Activated naive CD4-positive, alpha-beta T cell treated with anti-CD3 and anti-CD28 coated beads, Interleukin-2, amount 50 U/mL, for 16 hours (primary cell): ENCODE measurements around the gene PTPRC.

ENCODE experiments used
- DNase-seq: peaks from one replicate; pipeline ENCODE4 v3.0.0-alpha.2; 2020

The PTPRC gene

GRCh38 chr1:198771563-198772153 is 132.8 kb downstream of the PTPRC start:
- DNase-seq = no peak

- no peak for DNase-seq
Measured at GRCh38 chr1:198772626-198773025, 133.8 kb downstream of the PTPRC start.

GRCh38 chr1:198773030-198773429 is 134.2 kb downstream of the PTPRC start:
- DNase-seq = no peak

GRCh38 chr1:198773523-198773922 is 134.7 kb downstream of the PTPRC start:
- no peak for DNase-seq

- no peak for DNase-seq
Measured at GRCh38 chr1:198774421-198774820, 135.6 kb downstream of the PTPRC start.

GRCh38 chr1:198775606-198776005 is 136.8 kb downstream of the PTPRC start:
- no peak for DNase-seq

GRCh38 chr1:198776602-198777029 is 137.8 kb downstream of the PTPRC start:
- no peak for DNase-seq

- DNase-seq = no peak
Measured at GRCh38 chr1:198778049-198778448, 139.2 kb downstream of the PTPRC start.

- DNase-seq = no peak
Measured at GRCh38 chr1:198780376-198780775, 141.5 kb downstream of the PTPRC start.

- DNase-seq = no peak
Measured at GRCh38 chr1:198788561-198789064, 149.8 kb downstream of the PTPRC start.

GRCh38 chr1:198793714-198794113 is 154.9 kb downstream of the PTPRC start:
- DNase-seq = no peak

GRCh38 chr1:198794498-198794897 is 155.7 kb downstream of the PTPRC start:
- no peak for DNase-seq

- DNase-seq = no peak
Measured at GRCh38 chr1:198797656-198798055, 158.8 kb downstream of the PTPRC start.

- DNase-seq = no peak
Measured at GRCh38 chr1:198798923-198799386, 160.1 kb downstream of the PTPRC start.

GRCh38 chr1:198805498-198806151 is 166.8 kb downstream of the PTPRC start:
- no peak for DNase-seq

GRCh38 chr1:198806861-198807260 is 168.0 kb downstream of the PTPRC start:
- DNase-seq = no peak
